H1 (cell line): ENCODE results near the gene ERFE.

Experiments
- CBX5 ChIP-seq: fragments of 300-800, 300-1000 bp; sonication (generic); IDR thresholded peaks from 2 replicates; pipeline ENCODE4 v1.7.1; 2016; ENCODE audit warnings: antibody characterized with exemption, low read length, low read depth
- EGR1 ChIP-seq: IDR thresholded peaks from 2 replicates; pipeline ENCODE4 v1.6.1; 2011; ENCODE audit warnings: low read depth, low read length, borderline replicate concordance
- EZH2 ChIP-seq: fragments of 200-600 bp; sonication (generic); IDR thresholded peaks from 2 replicates; pipeline ENCODE4 v1.7.1; 2012; ENCODE audit warnings: low read depth, mild to moderate bottlenecking, moderate library complexity, low read length, inconsistent platforms; ENCODE audit not compliant: severe bottlenecking
- FOSL1 ChIP-seq: IDR thresholded peaks from 2 replicates; pipeline ENCODE4 v1.6.1; 2011; ENCODE audit warnings: mild to moderate bottlenecking, low read depth, low read length, moderate library complexity; ENCODE audit not compliant: insufficient read depth
- HDAC2 ChIP-seq, 2 experiments: fragments of 300-600 bp in 1 of 2; sonication (generic) in 1 of 2; IDR thresholded peaks; 2 replicates each; pipeline ENCODE4 v1.6.1; 2011 to 2012; ENCODE audit warnings: low read depth in 2 of 2, low read length in 2 of 2, mild to moderate bottlenecking in 2 of 2, moderate library complexity in 2 of 2, borderline replicate concordance in 1 of 2, inconsistent platforms in 1 of 2
- KDM1A ChIP-seq: fragments of 200-600, 300-600 bp; sonication (generic); IDR thresholded peaks from 2 replicates; pipeline ENCODE4 v1.7.1; 2016; ENCODE audit warnings: mild to moderate bottlenecking, low read length, borderline replicate concordance
- NRF1 ChIP-seq: IDR thresholded peaks from 2 replicates; pipeline ENCODE4 v1.6.1; 2011; ENCODE audit warnings: mild to moderate bottlenecking, low read depth, low read length, improper control_type of control experiment
- RAD21 ChIP-seq, 2 experiments: IDR thresholded peaks in 1 of 2; conservative IDR thresholded peaks in 1 of 2; 2 replicates each; pipeline ENCODE4 v1.6.1; 2011; ENCODE audit warnings: low read depth in 2 of 2, low read length in 2 of 2, improper control_type of control experiment in 1 of 2, inconsistent platforms in 1 of 2, mild to moderate bottlenecking in 1 of 2, moderate library complexity in 1 of 2
- RFX5 ChIP-seq: IDR thresholded peaks from 2 replicates; pipeline ENCODE4 v1.6.1; 2011; ENCODE audit warnings: low read depth, low read length, improper control_type of control experiment, borderline replicate concordance
- SIN3A ChIP-seq, 2 experiments: IDR thresholded peaks in 1 of 2; conservative IDR thresholded peaks in 1 of 2; 2 replicates each; pipeline ENCODE4 v1.6.1; 2011 to 2012; ENCODE audit warnings: low read length in 2 of 2, improper control_type of control experiment in 1 of 2, low read depth in 1 of 2, mild to moderate bottlenecking in 1 of 2
- TF ChIP-seq, protein P1 (sequence below), 3 experiments: IDR thresholded peaks; 1 replicate in 2 of 3; 2 replicates in 1 of 3; pipeline versions ENCODE4 v1.5.1 to v1.6.1; 2011; ENCODE audit warnings: low read length in 3 of 3, mild to moderate bottlenecking in 3 of 3, inconsistent platforms in 2 of 3, low read depth in 1 of 3, moderate library complexity in 1 of 3; ENCODE audit not compliant: insufficient read depth in 1 of 3; ENCODE audit errors: control extremely low read depth in 1 of 3

DNA sequence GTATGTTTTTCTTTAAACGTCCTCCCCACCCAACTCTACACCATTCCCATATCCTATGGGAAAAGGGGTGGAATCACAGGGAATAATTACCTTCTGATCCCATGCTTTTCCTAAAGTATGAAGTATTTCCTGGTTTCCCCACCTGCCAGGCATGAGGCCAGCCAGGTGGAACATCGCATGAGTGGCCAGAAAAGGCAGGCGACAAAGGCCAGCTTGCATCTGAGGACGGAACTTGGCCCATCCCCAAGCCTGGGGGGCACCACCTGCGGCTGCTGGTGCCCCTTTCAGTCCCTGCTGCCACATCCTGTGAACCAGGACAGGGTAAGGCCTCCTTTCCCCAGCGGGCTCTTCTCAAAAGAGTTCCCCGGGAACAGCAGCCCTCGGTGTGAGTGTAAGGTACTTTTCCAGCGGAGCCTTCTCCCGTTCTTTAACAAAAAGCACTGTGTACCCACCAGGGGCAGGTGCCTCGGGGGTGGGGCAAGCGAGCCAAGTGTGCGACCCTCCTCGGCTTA lies 1.2 kb upstream of the ERFE start:
- TF ChIP-seq FOSL1 (no peak), EGR1 (no peak), KDM1A (no peak), SIN3A (conservative IDR thresholded peaks at IDR 0.05 in 1 of 2, IDR thresholded peaks at IDR 0.05 in 1 of 2; ENCODE audit: low read depth in 1 of 2, low read length in 2 of 2) (no peak), HDAC2 (IDR thresholded peaks at IDR 0.05; ENCODE audit: borderline replicate concordance in 1 of 2, low read depth in 2 of 2, low read length in 2 of 2) (no peak), CBX5 (no peak), EZH2 (no peak), RAD21 (IDR thresholded peaks at IDR 0.05 in 1 of 2, conservative IDR thresholded peaks at IDR 0.05 in 1 of 2; ENCODE audit: low read depth in 2 of 2, low read length in 2 of 2) (no peak), RFX5 (no peak), NRF1 (no peak)
- TF ChIP-seq, protein P1, sequence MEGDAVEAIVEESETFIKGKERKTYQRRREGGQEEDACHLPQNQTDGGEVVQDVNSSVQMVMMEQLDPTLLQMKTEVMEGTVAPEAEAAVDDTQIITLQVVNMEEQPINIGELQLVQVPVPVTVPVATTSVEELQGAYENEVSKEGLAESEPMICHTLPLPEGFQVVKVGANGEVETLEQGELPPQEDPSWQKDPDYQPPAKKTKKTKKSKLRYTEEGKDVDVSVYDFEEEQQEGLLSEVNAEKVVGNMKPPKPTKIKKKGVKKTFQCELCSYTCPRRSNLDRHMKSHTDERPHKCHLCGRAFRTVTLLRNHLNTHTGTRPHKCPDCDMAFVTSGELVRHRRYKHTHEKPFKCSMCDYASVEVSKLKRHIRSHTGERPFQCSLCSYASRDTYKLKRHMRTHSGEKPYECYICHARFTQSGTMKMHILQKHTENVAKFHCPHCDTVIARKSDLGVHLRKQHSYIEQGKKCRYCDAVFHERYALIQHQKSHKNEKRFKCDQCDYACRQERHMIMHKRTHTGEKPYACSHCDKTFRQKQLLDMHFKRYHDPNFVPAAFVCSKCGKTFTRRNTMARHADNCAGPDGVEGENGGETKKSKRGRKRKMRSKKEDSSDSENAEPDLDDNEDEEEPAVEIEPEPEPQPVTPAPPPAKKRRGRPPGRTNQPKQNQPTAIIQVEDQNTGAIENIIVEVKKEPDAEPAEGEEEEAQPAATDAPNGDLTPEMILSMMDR (IDR thresholded peaks at IDR 0.05; ENCODE audit: control extremely low read depth in 1 of 3, insufficient read depth in 1 of 3, low read depth in 1 of 3, low read length in 3 of 3): no peak
